ENCODE results near the gene TINAG.

DNA sequence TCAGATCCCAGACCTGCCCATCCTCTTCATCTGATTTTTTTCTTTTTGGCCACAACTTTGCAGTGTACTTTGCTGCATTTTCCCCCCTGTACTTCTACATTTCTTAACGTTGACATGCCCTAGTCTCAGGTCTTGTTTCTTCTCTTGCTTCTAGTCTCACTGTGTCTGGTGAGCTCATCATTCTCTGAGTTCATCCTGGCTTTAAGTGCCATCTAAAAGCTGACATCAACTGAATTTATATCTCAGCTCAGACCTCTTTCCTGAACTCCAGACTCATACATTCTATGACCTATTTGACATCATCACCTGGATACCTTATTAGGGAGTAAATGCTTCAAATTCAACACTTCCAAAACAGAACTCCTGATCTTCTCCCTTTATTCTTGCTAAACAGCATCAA is 48.9 kb downstream of the TINAG start:
- TF ChIP-seq YY1 (IDR thresholded peaks at IDR 0.05; ENCODE audit: insufficient read depth, insufficient read length) (no peak), ZNF274 (IDR thresholded peaks at IDR 0.05; ENCODE audit: low read depth, low read length) (no peak), SUZ12 (IDR thresholded peaks at IDR 0.05; ENCODE audit: extremely low read depth, insufficient read depth, insufficient read length) (no peak)
